ENCODE data around the gene NFRKB. TPM values are rescaled to one million over a fixed set of nuclear protein-coding genes. Genes with fewer than 3 reads are reported as not detected.
"Not testable (repeated sequence)": the region's sequence is repeated elsewhere in the genome, so short reads cannot be mapped to it uniquely, and the experiment has no call there.

Gene NFRKB
- total RNA-seq, 4 donors from 2014 or later = 18.6 to 45.7 (median 30.7) TPM

GRCh38 chr11:129854232-129854805 lies 41.1 kb downstream of the NFRKB start:
- no peaks in the 10 kb centered on the region for H3K27me3 ChIP-seq
- H3K27ac ChIP-seq = no peak overlapping the region
- no peak for TF ChIP-seq CTCF (IDR thresholded peaks at IDR 0.05)
- no peak for TF ChIP-seq POLR2A (IDR thresholded peaks at IDR 0.05)
- no peak for TF ChIP-seq EP300 (IDR thresholded peaks at IDR 0.05)
- H3K9me3 ChIP-seq = no peaks in the 10 kb centered on the region
- no peak for DNase-seq (ENCODE audit: low spot score in 2 of 2)
- WGBS, 2 donors = 82 to 91% methylated on average over 7 of the region's 7 CpGs
- peaks cover 0 to 21% (median 0%) of the 10 kb centered on the region in 3 donors for H3K36me3 ChIP-seq
- no peak overlapping the region for H3K4me3 ChIP-seq
- H3K4me1 ChIP-seq = no peaks in the 10 kb centered on the region

DNA sequence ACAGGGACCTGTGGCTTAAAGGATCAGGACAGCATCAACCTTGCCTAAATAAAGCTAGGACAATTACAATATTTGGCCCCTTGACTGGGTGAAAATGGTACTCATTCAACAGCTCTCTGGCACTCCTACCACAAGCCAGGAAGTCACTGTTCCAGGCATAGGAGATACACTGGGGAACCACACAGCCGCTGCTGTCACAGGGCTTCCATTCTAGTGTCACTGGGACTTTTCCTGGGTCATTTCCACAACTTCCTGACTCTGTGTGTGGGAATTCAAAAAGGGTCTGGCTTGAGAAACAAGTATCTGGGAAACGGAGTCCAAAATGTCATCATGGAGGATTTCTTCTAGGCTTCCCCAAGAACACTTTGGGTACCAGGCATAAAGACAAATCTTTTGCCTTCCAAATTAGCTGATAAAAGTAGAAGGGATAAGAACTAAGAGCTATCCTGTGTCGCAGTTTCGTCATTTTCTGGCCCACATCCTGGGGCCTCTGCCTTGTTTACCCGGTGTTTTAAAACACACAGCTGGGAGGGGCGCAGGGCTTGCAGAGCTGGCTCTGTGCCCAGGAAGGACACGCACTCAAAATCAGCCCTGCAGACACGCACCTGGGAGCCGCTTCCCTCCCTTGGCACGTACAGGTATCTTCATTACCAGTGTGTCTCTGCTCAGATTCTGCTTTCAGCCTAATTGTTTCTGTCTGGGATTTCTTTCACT lies 41.7 kb downstream of the NFRKB start:
- H3K27ac ChIP-seq = peak overlapping the region in 1 of 4 donors; percentile 1
- no peaks in the 10 kb centered on the region for H3K4me1 ChIP-seq
- WGBS, 2 donors = 23 to 44% methylated on average over 10 of the region's 10 CpGs
- peaks cover 0 to 15% (median 0%) of the 10 kb centered on the region in 3 donors for H3K36me3 ChIP-seq
- TF ChIP-seq EP300 (IDR thresholded peaks at IDR 0.05) = no peak
- H3K9me3 ChIP-seq = no peaks in the 10 kb centered on the region
- no peaks in the 10 kb centered on the region for H3K27me3 ChIP-seq
- peak in 1 of 2 donors; percentile 22 for DNase-seq (ENCODE audit: low spot score in 2 of 2)
- no peak overlapping the region for H3K4me3 ChIP-seq

- TF ChIP-seq CTCF (IDR thresholded peaks at IDR 0.05) (no peak), EP300 (IDR thresholded peaks at IDR 0.05) (no peak), POLR2A (IDR thresholded peaks at IDR 0.05) (no peak)
- no peak overlapping the region for H3K27ac ChIP-seq
- WGBS, 2 donors = 80 to 88% methylated on average over 15 of the region's 15 CpGs
Observed at GRCh38 chr11:129852125-129852740, 43.1 kb downstream of the NFRKB start.

GRCh38 chr11:129849447-129850130 lies 45.8 kb downstream of the NFRKB start:
- DNase-seq (ENCODE audit: low spot score in 2 of 2) = no peak
- no peak overlapping the region for H3K4me3 ChIP-seq
- no peaks in the 10 kb centered on the region for H3K4me1 ChIP-seq
- 87 to 88% methylated on average over 15 of the region's 15 CpGs for WGBS, 2 donors
- H3K9me3 ChIP-seq = no peaks in the 10 kb centered on the region
- no peaks in the 10 kb centered on the region for H3K36me3 ChIP-seq
- H3K27me3 ChIP-seq = no peaks in the 10 kb centered on the region
- TF ChIP-seq CTCF (IDR thresholded peaks at IDR 0.05) (no peak), POLR2A (IDR thresholded peaks at IDR 0.05) (no peak), EP300 (IDR thresholded peaks at IDR 0.05) (no peak)
- H3K27ac ChIP-seq = no peak overlapping the region

More at GRCh38 chr11:129852125-129852740, 43.1 kb downstream of the NFRKB start:
- Histone ChIP-seq H3K36me3 (peaks cover 0 to 4% (median 0%) of the 10 kb centered on the region in 3 donors), H3K4me3 (no peak overlapping the region), H3K4me1 (no peaks in the 10 kb centered on the region), H3K9me3 (no peaks in the 10 kb centered on the region), H3K27me3 (no peaks in the 10 kb centered on the region)
- no peak for DNase-seq (ENCODE audit: low spot score in 2 of 2)

DNA sequence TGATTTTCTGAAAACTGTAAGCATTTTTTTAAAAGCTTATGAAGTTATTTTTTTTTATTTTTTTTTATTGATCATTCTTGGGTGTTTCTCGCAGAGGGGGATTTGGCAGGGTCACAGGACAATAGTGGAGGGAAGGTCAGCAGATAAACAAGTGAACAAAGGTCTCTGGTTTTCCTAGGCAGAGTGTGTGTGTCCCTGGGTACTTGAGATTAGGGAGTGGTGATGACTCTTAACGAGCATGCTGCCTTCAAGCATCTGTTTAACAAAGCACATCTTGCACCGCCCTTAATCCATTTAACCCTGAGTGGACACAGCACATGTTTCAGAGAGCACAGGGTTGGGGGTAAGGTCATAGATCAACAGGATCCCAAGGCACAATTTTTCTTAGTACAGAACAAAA lies 48.0 kb downstream of the NFRKB start:
- 45 to 47% methylated on average over 1 to 2 of the region's 3 CpGs for WGBS, 2 donors
- H3K36me3 ChIP-seq; H3K9me3 ChIP-seq; H3K27me3 ChIP-seq; DNase-seq (ENCODE audit: low spot score in 2 of 2); H3K4me3 ChIP-seq; H3K4me1 ChIP-seq: not testable (repeated sequence)
- peak overlapping the region in 1 of 4 donors; percentile 26 for H3K27ac ChIP-seq

All from tibial nerve (tissue), 4 donors.